ENCODE data around the gene ABHD6.
"Not testable (repeated sequence)": the region's sequence is repeated elsewhere in the genome, so short reads cannot be mapped to it uniquely, and the experiment has no call there.

Gene ABHD6

GRCh38 chr3:58206406-58207011 lies 31.1 kb upstream of the ABHD6 start:
- no peak for DNase-seq (ENCODE audit: low read depth, low spot score)
- no peak overlapping the region for H3K4me3 ChIP-seq (ENCODE audit: low read length)

GRCh38 chr3:58207954-58208353 lies 29.6 kb upstream of the ABHD6 start:
- DNase-seq (ENCODE audit: low read depth, low spot score), result no peak
- no peak overlapping the region for H3K4me3 ChIP-seq (ENCODE audit: low read length)

- no peak overlapping the region for H3K4me3 ChIP-seq (ENCODE audit: low read length)
- no peak for DNase-seq (ENCODE audit: low read depth, low spot score)
Measured at GRCh38 chr3:58209933-58210332, 27.7 kb upstream of the ABHD6 start.

- no peak for DNase-seq (ENCODE audit: low read depth, low spot score)
- H3K4me3 ChIP-seq (ENCODE audit: low read length), result no peak within 1 kb of the TSS
Measured at GRCh38 chr3:58210761-58211460, 26.7 kb upstream of the ABHD6 start, which contains the start of gene DNASE1L3. Gene DNASE1L3, minus strand, starts transcription at chr3:58210972. Its CDS starts 66 bp downstream, at chr3:58210906.

GRCh38 chr3:58214484-58215316 lies 22.9 kb upstream of the ABHD6 start:
- H3K4me3 ChIP-seq (ENCODE audit: low read length), result no peak overlapping the region
- DNase-seq (ENCODE audit: low read depth, low spot score), result no peak

- no peak overlapping the region for H3K4me3 ChIP-seq (ENCODE audit: low read length)
- DNase-seq (ENCODE audit: low read depth, low spot score), result no peak
Measured at GRCh38 chr3:58215317-58216025, 22.1 kb upstream of the ABHD6 start.

GRCh38 chr3:58216496-58217195 lies 20.9 kb upstream of the ABHD6 start:
- no peak overlapping the region for H3K4me3 ChIP-seq (ENCODE audit: low read length)
- DNase-seq (ENCODE audit: low read depth, low spot score), result no peak

GRCh38 chr3:58217209-58217811 lies 20.3 kb upstream of the ABHD6 start:
- peak; percentile 57 for DNase-seq (ENCODE audit: low read depth, low spot score)
- no peak overlapping the region for H3K4me3 ChIP-seq (ENCODE audit: low read length)

GRCh38 chr3:58218904-58219303 lies 18.7 kb upstream of the ABHD6 start:
- DNase-seq (ENCODE audit: low read depth, low spot score), result no peak
- no peak overlapping the region for H3K4me3 ChIP-seq (ENCODE audit: low read length)

GRCh38 chr3:58222161-58222724 lies 15.3 kb upstream of the ABHD6 start:
- no peak overlapping the region for H3K4me3 ChIP-seq (ENCODE audit: low read length)
- DNase-seq (ENCODE audit: low read depth, low spot score), result no peak

- DNase-seq (ENCODE audit: low read depth, low spot score), result no peak
- no peak overlapping the region for H3K4me3 ChIP-seq (ENCODE audit: low read length)
Measured at GRCh38 chr3:58223855-58224254, 13.7 kb upstream of the ABHD6 start.

GRCh38 chr3:58227933-58228332 lies 9.7 kb upstream of the ABHD6 start:
- not testable (repeated sequence) for H3K4me3 ChIP-seq (ENCODE audit: low read length); DNase-seq (ENCODE audit: low read depth, low spot score)

- no peak overlapping the region for H3K4me3 ChIP-seq (ENCODE audit: low read length)
- no peak for DNase-seq (ENCODE audit: low read depth, low spot score)
Measured at GRCh38 chr3:58230876-58231552, 6.6 kb upstream of the ABHD6 start.

GRCh38 chr3:58231666-58232065 lies 5.9 kb upstream of the ABHD6 start:
- H3K4me3 ChIP-seq (ENCODE audit: low read length), result no peak overlapping the region
- no peak for DNase-seq (ENCODE audit: low read depth, low spot score)

GRCh38 chr3:58234516-58234931 lies 3.1 kb upstream of the ABHD6 start:
- H3K4me3 ChIP-seq (ENCODE audit: low read length), result no peak overlapping the region
- no peak for DNase-seq (ENCODE audit: low read depth, low spot score)

- DNase-seq (ENCODE audit: low read depth, low spot score), result no peak
- no peak overlapping the region for H3K4me3 ChIP-seq (ENCODE audit: low read length)
Measured at GRCh38 chr3:58235970-58236369, 1.6 kb upstream of the ABHD6 start.

GRCh38 chr3:58236527-58237237 lies 910 bp upstream of the ABHD6 start:
- no peak for DNase-seq (ENCODE audit: low read depth, low spot score)
- H3K4me3 ChIP-seq (ENCODE audit: low read length), result peak overlapping the region; percentile 79
